EH (cell line): ENCODE measurements around the gene SLC1A7.

ENCODE experiments used
- DNase-seq: peaks from one replicate; pipeline ENCODE4 v3.0.0-alpha.2; 2015; ENCODE audit warnings: low read depth

The SLC1A7 gene

DNA sequence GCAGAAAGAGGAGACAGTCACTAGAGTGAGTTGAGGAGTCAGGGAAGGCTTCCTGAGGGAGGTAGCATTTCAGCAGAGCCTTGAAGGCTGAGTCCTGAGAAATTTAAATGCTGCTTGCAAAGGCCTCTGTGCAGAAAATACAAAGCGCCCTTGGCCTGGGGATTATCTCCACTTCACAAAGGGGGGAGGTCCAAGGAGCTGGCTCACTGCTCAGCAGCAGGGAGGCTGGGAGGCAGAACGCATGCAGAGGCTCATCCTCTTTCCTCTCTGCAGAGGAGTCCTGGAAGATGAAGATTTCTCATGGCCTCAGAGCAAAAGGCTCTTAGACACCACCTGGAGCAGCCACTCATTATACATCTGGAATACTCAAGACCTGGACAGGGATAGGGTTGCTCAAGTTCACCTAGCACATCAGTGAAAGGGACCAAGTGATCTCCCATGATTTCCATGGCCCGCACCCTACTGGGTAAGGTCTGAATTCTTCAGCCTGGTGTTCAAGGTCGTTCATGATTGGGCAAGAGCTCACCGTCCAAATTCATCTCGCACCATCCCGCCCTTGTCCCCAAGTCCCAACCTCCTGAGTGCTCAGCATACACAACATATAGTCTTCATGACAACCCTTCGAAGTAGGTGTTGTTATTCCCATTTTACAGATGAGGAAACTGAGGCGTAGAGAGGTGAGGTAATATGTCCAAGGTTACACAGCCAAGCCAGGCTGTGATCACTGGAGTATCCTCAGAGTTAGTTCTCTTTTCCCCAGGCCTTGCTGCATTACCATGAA is 9.0 kb downstream of the SLC1A7 start:
- DNase-seq: no peak

DNA sequence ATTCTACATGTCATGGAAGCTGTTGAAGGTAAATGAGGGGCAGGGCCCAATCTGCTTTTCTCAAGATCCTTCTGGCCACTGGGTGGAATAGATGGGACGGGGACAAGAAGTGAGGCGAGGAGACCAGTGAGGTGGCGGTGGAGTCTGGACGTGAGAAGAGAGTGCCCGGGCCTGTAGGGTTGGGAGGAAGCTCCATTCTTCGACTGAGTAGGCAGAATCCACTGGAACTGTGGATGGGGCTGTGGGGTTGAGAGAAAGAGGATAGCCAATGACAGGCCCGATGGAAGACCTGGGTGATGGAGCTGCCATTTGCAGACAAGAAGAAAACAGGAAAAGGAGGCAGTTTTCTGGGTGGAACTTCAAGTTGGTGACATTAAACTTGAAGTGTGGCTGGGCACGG is 10.3 kb downstream of the SLC1A7 start:
- no peak for DNase-seq

DNA sequence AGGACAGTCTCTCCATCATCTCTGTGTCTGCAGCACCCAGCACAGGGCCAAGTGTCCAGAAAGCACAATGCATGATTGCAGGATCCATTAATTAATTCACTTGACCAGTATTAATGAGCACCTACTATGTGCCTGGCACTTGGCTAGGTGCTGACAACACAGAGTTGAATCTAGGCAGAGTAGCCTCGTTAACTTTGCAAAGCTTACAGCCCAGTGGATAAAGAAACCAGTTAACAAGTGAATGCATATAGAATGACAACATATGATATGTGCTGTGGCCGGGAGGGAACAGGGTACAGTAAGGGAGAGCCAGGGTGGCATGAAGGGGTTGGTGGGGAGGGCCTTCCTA is 10.9 kb downstream of the SLC1A7 start:
- no peak for DNase-seq

DNA sequence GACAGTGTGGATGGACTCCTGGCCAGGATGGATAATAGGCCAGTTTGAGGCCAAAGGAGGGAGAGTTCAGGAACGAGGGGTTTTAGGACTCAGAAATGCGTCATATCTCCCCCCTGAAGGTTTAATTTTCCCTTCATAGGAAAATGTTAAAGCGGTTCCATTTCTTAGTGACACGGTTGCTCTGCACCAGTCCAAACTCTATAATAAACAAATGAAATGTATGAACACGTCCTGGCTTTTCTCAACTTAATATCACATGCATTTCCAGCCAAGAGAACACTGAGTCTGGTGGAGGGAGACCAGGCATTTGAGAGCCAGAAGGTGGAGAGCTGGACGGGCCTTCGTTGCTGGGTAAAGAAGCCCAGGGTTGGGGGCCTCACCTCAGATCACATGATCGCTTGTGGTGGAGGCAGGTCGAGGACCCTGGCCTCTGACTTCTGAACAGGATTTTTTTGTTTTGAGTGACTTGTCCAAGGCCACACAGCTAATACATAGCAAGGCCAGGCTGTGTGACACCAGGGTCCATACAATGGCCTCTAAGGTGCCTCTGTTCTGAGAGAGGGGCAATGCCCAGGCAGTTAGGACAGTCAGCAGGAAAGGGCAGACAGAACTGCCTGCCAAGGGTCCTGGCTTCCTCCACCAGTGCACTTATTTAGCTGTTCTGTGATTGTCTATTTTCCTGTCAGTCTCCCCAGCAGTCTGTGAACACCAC is 11.4 kb downstream of the SLC1A7 start:
- no peak for DNase-seq

DNA sequence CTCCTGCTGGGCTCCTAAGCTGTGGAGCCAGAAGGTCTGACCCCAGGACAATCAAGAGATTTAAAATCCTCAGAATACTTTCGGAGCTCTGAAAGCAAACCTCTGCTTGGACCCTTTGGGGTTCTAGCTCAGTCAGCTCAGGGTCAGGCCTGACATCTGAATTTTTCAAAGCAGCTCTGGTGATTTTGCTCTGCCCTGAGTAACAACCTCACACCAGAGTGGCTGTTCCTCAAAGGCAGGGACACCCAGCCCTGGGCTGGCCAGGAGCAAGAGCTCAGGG is 11.9 kb downstream of the SLC1A7 start:
- DNase-seq: no peak

DNA sequence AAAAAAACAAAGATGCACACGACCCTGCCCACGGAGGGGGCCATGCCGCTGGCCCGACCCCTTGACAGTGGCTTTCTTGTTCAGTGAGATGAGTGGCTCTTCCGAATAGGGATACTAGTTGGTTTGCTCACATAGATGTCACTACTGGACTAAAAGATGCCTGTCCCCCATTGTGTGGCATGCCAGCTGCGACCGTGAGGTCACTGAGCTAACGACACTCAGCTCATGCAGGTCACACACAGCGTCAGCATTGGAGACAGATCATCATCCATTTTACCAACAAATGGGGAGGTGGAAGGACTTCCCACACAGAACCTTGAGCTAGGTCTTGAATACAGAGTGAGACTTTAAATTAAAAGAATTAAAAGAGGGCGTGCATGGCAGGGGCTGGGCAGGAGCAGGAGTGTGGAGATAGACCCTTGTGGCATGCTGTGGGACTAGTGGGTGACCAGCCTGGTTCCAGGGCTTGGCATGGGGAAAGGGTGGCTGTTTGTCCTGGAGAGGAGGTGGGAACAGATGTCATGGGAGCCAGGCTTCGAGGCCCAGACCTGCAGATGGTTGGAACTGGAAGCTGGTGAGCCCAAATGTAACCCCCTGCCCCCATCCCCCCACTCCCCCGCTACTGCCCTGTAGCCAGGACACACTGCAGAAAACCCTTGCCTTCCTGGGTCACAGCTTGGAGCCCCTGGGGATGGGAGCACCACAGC is 12.4 kb downstream of the SLC1A7 start:
- no peak for DNase-seq

DNA sequence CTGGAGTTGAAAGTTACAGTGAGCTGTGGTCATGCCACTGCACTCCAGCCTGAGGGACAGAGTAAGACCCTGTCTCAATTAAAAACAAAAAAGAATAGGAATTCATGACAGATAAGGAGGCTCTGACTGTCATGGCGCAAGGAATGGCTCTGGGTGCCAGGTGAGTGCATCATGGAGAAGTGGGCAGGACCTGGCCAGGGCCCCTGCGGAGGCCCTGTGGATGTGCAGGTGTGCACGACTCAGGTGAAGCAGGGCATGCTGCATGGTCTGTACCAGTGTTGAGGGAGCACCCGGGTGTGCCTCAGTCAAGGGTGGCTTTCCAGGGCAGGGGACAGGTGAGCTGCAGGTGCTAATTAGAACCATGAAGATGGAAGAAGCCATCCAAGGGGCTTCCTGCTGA is 14.0 kb downstream of the SLC1A7 start:
- DNase-seq: no peak

DNA sequence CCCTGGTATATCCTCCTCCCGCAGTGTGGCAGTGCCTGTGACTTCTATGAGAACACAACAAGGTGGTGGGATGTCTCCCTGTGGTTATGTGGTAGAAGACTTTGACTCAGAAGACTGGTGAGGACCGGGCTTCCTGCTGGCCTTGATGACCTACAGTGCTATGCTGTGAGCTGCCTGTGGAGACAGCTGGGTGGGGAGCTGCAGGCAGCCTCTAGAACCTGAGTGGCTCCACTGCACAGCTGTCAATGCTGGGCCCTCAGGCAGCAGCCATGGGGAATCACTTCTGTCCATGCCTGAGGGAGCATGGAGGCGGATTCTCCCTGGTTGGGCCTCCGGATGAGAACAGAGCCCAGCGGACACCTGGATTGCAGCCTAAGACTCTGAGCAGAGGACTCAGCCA is 14.9 kb downstream of the SLC1A7 start:
- peak; percentile 59 for DNase-seq

DNA sequence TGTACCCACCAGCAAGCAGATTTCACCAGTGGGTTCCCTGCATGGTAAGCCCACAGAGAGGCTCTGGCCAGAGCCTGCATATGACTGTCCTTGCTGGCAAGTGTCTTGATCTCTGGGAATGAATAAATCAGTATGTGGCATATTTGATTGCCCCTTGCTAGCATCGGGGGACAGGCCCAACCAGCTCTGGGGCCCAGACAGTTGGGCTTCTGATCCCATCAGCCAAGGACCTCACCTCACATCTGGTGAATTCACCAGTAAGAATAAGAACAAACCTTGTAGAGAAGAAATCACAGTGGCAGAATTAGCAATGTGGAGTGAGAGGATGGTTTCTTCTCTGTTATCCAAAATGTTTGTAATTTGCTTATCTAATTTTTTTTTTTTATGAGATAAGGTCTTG is 15.9 kb downstream of the SLC1A7 start:
- DNase-seq: no peak

DNA sequence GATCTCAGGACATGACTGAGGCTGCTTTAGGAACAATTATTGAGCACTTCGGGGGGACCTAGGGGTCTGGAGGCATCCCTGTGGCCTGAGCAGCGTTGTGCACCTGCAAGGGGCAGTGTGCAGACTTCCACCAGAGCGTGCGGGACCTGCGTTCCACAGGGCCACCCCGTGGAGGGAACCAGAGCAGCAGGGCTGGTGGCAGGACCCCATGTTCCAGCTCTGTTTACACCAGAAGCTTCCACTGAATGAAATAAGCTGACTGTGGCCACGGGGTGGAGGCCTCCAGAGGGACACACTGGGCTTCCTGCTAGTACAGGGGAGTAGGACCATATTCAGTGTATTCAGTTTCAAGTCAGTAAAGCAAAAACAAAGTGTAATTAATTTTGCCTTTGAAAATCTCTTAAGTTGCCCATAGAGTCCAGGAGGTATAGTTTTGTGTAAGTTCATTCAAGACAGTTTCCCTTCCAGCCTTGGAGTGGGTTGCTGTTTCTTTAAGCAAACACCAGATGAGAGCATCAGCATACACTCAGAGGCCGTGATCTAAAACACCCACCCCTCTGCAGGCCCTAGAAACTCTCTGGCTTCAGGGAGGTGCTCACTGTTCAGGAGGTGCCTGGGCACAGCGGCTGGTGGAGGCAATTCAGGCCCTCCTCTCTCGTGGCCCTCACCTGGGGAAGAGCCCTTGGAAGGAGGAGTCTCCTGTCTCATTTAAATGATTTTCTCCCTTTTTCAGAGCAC is 16.6 kb downstream of the SLC1A7 start:
- DNase-seq: no peak

DNA sequence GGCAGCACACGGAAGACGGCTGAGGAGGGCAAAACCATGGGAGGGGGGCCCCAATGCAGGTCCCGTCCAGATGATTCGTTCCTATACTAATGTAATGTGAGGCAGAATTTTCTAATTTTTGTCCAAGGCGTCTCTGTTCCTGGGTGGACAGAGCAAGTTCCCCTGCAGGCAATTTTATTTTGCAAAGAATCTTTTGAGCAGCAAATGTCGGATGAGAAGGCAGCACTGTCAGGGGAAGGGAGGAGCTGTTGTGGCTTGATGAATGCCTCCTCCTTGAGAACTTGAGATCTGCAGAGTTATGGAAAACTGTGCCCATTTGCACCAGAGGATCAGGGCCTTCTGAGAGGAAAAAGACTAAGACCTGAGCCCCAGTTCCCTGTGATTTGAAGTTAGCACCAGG is 17.3 kb downstream of the SLC1A7 start:
- DNase-seq: peak; percentile 40

DNA sequence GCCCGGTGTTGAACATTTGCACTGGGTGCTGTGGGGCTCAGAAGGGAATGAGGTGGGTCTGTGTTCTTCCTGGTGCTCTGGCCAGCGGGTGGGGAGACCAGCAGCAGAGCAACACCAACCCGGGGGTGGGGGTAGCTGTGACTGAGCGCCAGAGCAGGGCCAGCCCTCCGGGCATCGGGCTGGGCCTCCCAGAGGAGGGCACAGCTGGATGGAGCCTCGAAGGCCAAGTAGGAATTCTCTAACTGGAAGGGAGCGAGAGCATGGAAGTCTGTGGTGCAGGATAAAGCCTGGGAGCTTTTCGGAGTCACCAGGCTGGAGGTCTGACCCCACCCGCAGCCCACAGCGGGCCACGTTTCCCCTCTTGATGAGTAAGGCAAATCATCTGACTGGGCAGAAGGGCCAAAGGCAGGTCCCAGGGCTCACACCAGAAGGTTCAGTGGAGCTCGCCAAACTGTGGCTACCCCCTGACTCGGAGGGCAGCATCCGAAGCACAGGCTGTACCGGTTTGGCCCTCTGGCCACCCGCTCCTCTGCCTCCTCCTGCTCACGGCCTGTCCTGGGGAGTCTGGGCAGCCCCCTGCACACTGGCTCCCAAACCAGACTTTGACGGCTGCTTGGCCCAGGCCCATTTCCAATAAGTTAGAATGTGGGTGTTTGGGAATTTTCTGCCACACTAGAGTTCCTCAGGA is 18.8 kb downstream of the SLC1A7 start:
- peak; percentile 77 for DNase-seq

DNA sequence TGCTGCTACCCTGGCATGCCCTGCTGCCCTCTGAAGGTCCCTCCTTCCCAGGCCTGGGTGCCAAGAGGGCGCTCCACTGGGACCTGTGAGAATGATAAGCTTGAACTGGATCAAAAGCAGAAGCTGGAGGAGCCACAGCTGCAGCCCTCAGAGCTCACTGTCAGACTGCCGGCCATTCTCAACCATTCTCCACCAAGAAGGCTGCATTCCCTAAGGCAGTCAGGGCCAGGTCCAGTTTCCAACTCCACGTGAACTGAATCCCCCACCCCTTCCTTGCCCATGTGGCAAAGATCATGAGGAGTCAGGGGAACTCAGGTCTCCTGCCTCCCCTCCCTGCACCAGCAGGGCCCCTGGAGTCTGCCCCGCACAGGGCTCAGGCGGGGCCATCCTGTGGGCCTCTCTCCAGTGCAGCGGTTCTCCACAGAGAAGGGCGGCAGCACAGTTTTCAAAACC is 19.5 kb downstream of the SLC1A7 start:
- no peak for DNase-seq

DNA sequence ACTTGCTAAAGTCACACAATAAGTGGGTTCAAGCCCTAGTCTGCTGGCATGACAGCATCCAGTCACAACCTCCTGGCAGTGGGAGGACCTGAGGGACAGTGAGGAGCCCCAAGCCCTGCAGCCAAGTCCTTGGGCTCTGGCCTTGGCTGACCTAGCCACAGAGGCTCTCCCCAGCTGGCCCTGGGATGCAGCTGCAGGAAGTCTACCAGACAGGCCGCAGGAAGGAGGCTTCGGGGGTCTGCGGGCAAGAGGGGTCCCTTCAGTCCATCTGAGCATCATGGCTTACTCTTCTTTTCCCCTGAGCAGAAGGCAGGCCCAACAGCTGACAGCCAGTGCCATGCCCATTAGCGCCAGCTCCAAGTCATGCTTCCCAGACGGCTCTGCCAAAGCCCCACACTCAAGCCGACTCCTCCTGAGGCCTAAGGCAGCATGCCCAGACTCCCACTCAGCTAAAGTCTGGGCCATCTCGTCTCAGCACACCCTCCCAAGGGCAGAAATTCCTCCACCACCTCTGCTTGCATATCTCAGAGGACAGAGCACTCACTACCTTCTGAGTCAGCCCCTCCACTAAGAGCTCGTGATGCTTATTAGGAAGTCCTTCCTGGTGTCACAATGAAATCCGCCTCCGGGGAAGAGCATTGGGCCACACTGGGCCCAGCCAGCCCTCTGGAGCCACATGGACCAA is 20.1 kb downstream of the SLC1A7 start:
- peak; percentile 82 for DNase-seq

DNA sequence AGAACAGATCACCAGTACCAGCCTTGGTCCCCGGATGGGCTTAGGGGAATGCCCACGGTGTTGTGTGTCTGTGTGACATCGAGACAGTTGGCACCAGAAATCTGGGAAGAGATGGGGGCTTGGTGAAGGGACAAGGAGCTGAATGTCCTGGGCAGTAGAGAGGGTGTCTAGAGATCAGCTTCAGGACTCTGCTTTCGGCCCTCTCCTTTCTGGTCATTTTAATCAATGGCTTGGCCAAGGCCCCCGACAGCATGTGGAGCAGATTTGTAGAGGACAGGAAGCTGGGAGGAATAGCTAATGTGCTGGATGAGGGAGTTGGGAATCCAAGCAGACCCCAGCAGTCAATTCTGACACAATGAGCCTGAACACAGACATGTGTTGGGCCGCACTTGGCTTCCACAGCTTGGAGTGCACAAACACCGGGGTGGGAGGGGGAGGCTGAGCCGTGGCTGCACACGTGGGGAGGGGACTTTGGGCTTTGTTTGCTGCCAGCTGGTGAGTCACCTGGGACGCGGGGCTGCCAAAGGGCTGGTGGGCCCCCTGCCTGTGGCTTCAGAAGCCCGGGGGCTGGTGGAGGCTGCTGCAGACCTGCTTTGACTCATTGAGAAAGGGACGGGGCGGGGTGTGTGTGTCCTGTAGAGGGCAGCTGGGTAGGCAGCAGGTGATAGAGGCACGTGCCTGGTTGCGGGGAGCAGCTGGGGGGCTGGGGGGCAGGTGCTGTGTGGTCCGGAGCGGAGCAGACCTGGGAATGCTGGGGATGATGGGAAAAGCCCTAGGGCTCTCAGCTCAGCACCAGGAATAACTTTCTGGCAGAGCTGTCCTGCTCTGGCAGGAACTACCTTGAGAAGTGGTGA is 20.9 kb downstream of the SLC1A7 start:
- DNase-seq: peak; percentile 71

DNA sequence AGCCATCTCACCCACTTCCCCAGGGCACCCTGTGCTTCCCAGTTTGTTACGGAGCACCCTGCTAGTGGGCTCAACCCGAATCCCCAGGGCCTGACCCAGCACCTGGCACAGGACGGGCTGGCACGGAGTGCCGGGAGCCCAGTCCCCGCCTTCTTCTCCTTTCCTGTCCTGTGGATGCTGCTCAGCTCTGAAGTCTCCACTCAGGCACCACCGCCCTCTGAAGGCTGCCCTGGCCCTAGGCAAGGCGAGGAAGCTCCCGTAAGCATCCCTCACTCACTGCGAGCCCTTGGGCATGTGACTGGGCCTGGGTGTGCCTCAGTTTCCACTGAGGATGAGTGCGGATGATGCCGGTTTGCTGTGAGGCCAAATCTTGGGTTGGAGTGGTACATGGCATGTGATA is 21.8 kb downstream of the SLC1A7 start:
- no peak for DNase-seq

DNA sequence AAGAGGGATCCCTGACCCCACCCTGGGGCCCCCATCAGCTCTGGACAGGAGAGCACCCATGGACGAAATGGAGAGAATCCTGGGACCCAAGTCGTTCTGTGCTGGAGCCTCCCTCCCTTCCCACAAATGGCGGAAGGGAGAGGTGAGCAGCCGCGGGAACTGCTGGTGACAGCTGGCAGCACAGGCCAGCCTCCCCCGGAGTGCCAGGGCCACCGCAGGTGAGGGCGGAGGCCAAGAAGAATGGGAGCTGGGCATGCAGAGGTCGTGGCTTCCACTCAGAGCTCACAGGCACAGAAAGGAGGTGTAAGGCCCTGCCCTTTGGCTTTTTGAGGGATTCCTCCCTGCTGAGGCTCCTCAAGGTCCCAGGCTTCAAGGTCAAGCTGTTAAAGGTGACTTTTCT is 24.6 kb downstream of the SLC1A7 start:
- no peak for DNase-seq

DNA sequence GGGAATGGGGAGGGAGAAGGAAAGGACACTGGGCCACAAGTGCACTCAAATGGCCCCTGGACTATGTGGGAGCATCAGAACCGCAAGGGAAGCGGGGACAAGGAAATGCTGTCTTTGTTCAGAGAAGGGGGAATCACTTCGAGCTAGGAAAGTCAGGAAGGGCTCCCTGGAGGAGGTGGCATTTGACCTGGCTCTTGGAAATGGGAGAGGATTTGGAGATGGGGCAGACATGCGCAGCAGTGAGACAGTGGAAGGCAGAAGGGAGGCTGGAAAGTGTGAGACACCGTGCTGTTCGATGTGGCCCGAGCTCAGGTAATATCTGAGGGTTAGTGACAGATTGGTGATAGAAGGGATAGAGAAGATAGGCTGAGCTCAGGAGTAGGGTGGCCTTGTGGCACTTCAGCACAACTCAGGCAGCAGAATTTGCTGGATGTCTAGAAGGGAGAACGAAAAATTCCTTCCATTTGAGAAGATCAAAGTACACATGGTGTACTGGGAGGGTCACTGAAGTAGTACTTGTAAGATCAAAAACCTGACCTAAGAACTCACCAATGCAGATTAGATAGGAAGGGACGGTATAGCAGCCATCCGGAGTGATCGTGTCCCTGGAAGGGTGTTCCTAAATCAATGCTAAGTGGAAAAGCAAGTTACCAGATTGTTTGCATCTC is 25.4 kb downstream of the SLC1A7 start:
- no peak for DNase-seq

DNA sequence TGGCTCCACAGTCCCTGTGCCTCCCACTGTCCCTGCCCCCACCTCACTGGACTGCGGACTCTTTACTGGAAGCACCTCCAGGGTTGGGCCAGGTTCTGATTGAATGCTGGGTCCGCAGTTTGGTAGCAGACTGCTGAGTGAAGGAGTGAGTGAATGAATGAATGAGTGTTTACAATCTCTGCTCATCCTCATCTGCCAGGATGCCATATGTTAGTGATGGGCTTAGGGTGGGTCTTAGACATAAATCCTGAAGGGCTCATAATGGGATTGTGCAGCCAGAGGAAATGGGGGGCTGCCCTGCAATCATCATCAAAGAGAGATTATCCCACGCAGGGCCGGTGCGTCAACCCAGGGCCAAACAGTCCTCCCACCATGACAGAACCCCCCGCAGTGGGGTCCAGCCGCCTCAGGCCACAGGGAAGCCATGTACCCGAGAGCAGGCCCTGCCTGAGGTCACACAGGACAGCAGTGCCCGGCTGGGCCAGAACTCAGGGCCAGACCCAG is 26.1 kb downstream of the SLC1A7 start:
- no peak for DNase-seq
